Mesendoderm (in vitro differentiated cells): ENCODE measurements around the gene PROZ.

Experiments
- DNase-seq: peaks from one replicate; pipeline ENCODE4 v3.0.0; 2013
- H2AK5ac ChIP-seq: 2 replicates; pipeline ENCODE4 v1.6.1; 2013; ENCODE audit warnings: low read length, inconsistent platforms
- H2BK120ac ChIP-seq: 2 replicates; pipeline ENCODE4 v1.6.1; 2013; ENCODE audit warnings: low read depth, mild to moderate bottlenecking, low read length, moderate library complexity, mixed read lengths
- H2BK15ac ChIP-seq: replicated peaks from 2 replicates; pipeline ENCODE4 v1.6.1; 2013; ENCODE audit warnings: low read depth, mild to moderate bottlenecking, moderate library complexity
- H2BK5ac ChIP-seq: 2 replicates; pipeline ENCODE4 v1.6.1; 2013; ENCODE audit warnings: low read length, inconsistent platforms
- H3K18ac ChIP-seq: 2 replicates; pipeline ENCODE4 v1.6.1; 2013; ENCODE audit warnings: mild to moderate bottlenecking, low read length, mixed read lengths
- H3K23ac ChIP-seq: one replicate; pipeline ENCODE4 v1.6.1; 2013; ENCODE audit warnings: low read length
- H3K27ac ChIP-seq: 2 replicates; pipeline ENCODE4 v1.5.1; 2013; ENCODE audit warnings: low read depth, mild to moderate bottlenecking, inconsistent platforms, low read length, moderate library complexity
- H3K27me3 ChIP-seq: 2 replicates; pipeline ENCODE4 v1.6.1; 2013; ENCODE audit warnings: low read length, control low read depth, mild to moderate bottlenecking, inconsistent platforms; ENCODE audit not compliant: insufficient read depth, poor library complexity
- H3K36me3 ChIP-seq: 2 replicates; pipeline ENCODE4 v1.6.1; 2013; ENCODE audit warnings: low read length, inconsistent platforms; ENCODE audit not compliant: control insufficient read depth, insufficient read depth
- H3K4ac ChIP-seq: one replicate; pipeline ENCODE4 v1.6.1; 2013; ENCODE audit warnings: low read depth, mild to moderate bottlenecking, low read length, moderate library complexity
- H3K4me1 ChIP-seq: 2 replicates; pipeline ENCODE4 v1.6.1; 2013; ENCODE audit warnings: low read depth, low read length, inconsistent platforms; ENCODE audit not compliant: control insufficient read depth
- H3K4me2 ChIP-seq: 2 replicates; pipeline ENCODE4 v1.6.1; 2013; ENCODE audit warnings: low read length
- H3K4me3 ChIP-seq: 2 replicates; pipeline ENCODE4 v1.5.1; 2013; ENCODE audit warnings: mild to moderate bottlenecking, low read length
- H3K56ac ChIP-seq: one replicate; pipeline ENCODE4 v1.6.1; 2013; ENCODE audit warnings: low read length
- H3K79me1 ChIP-seq: 2 replicates; pipeline ENCODE4 v1.6.1; 2013; ENCODE audit warnings: low read length, inconsistent platforms
- H3K79me2 ChIP-seq: 2 replicates; pipeline ENCODE4 v1.6.1; 2013; ENCODE audit warnings: mild to moderate bottlenecking, low read length; ENCODE audit not compliant: control insufficient read depth, insufficient read depth
- H3K9ac ChIP-seq: 2 replicates; pipeline ENCODE4 v1.6.1; 2013; ENCODE audit warnings: low read length, inconsistent platforms
- H4K5ac ChIP-seq: one replicate; pipeline ENCODE4 v1.6.1; 2013; ENCODE audit warnings: low read length
- H4K8ac ChIP-seq: one replicate; pipeline ENCODE4 v1.6.1; 2013; ENCODE audit warnings: low read depth, mild to moderate bottlenecking, control low read depth, low read length, moderate library complexity
- WGBS: extraction: QIAGEN DNeasy Blood & Tissue Kit; methylation state at CpG from one replicate; pipeline ENCODE4 v1.1.7; 2013; ENCODE audit warnings: low lambda C conversion rate, missing lambda C conversion rate; ENCODE audit not compliant: insufficient coverage; ENCODE audit errors: extremely low coverage; 5-methylcytosine and 5-hydroxymethylcytosine counted together

The PROZ gene

DNA sequence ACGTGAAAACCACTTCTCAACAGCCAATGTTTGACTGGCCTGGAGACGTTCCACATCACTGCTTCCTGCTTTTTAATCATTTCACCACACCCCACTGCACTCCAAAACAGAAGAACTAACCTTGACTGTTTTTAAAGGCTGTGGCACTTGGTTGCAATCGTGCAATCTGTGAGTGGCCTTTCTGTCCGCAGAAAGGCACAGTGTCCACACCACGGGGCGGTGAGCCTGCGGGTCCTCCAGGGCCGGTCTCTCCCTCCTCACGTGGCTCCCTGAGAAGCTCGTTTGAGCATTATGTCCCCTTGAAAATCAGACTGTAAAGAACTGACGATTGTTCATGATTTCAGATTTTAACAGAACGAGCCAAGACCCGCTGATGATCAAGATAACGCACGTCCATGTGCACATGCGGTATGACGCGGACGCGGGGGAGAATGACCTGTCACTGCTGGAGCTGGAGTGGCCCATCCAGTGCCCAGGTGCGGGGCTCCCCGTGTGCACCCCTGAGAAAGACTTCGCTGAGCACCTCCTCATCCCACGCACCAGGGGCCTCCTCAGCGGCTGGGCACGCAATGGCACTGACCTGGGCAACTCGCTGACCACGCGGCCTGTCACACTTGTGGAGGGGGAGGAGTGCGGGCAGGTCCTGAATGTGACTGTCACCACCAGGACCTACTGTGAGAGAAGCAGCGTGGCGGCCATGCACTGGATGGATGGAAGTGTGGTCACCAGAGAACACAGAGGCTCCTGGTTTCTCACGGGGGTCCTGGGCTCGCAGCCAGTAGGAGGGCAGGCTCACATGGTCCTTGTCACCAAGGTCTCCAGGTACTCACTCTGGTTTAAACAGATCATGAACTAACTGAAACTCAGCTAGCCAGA is 13.0 kb downstream of the PROZ start:
- no CpG with 5 or more reads among the region's 34 CpGs for WGBS
- H3K27ac ChIP-seq: peak overlapping the region; percentile 29
- no peak overlapping the region for H2BK15ac ChIP-seq
- peaks cover 5% of the 10 kb centered on the region for H3K36me3 ChIP-seq
- H3K4me1 ChIP-seq: peaks cover 2% of the 10 kb centered on the region
- no peak overlapping the region for H3K4ac ChIP-seq
- H4K5ac ChIP-seq: no peak overlapping the region
- DNase-seq: no peak
- H3K27me3 ChIP-seq: no peaks in the 10 kb centered on the region
- H3K4me3 ChIP-seq: no peak overlapping the region
- H3K18ac ChIP-seq: no peak overlapping the region
- no peak overlapping the region for H2AK5ac ChIP-seq
- no peaks in the 10 kb centered on the region for H3K79me2 ChIP-seq
- H2BK120ac ChIP-seq: no peak overlapping the region
- H3K9ac ChIP-seq: no peak overlapping the region
- H4K8ac ChIP-seq: no peak overlapping the region
- no peak overlapping the region for H2BK5ac ChIP-seq
- H3K23ac ChIP-seq: no peak overlapping the region
- no peaks in the 10 kb centered on the region for H3K79me1 ChIP-seq
- no peak overlapping the region for H3K4me2 ChIP-seq
- H3K56ac ChIP-seq: peak overlapping the region; percentile 58

GRCh38 chr13:113172419-113172926 is 14.0 kb downstream of the PROZ start:
- H3K4ac ChIP-seq: no peak overlapping the region
- H3K4me1 ChIP-seq: peaks cover 2% of the 10 kb centered on the region
- no peak overlapping the region for H3K4me3 ChIP-seq
- DNase-seq: no peak
- H3K79me2 ChIP-seq: no peaks in the 10 kb centered on the region
- WGBS: no CpG with 5 or more reads among the region's 13 CpGs
- no peaks in the 10 kb centered on the region for H3K27me3 ChIP-seq
- no peaks in the 10 kb centered on the region for H3K79me1 ChIP-seq
- no peak overlapping the region for H2AK5ac ChIP-seq
- H3K23ac ChIP-seq: no peak overlapping the region
- no peak overlapping the region for H2BK15ac ChIP-seq
- H3K27ac ChIP-seq: no peak overlapping the region
- H2BK5ac ChIP-seq: no peak overlapping the region
- no peak overlapping the region for H3K56ac ChIP-seq
- H3K36me3 ChIP-seq: peaks cover 6% of the 10 kb centered on the region
- no peak overlapping the region for H4K5ac ChIP-seq
- H3K18ac ChIP-seq: no peak overlapping the region
- no peak overlapping the region for H3K4me2 ChIP-seq
- no peak overlapping the region for H2BK120ac ChIP-seq
- H3K9ac ChIP-seq: no peak overlapping the region
- no peak overlapping the region for H4K8ac ChIP-seq

- no peak overlapping the region for H4K8ac ChIP-seq
- no peak overlapping the region for H3K4me3 ChIP-seq
- no peaks in the 10 kb centered on the region for H3K4me1 ChIP-seq
- H4K5ac ChIP-seq: no peak overlapping the region
- no peaks in the 10 kb centered on the region for H3K27me3 ChIP-seq
- no peak overlapping the region for H2AK5ac ChIP-seq
- no peak overlapping the region for H2BK5ac ChIP-seq
- no peaks in the 10 kb centered on the region for H3K79me2 ChIP-seq
- no CpG with 5 or more reads among the region's 5 CpGs for WGBS
- H3K79me1 ChIP-seq: no peaks in the 10 kb centered on the region
- H3K56ac ChIP-seq: no peak overlapping the region
- no peak overlapping the region for H3K27ac ChIP-seq
- no peak overlapping the region for H3K9ac ChIP-seq
- no peak overlapping the region for H2BK15ac ChIP-seq
- H3K18ac ChIP-seq: no peak overlapping the region
- H3K36me3 ChIP-seq: peaks cover 9% of the 10 kb centered on the region
- DNase-seq: no peak
- no peak overlapping the region for H2BK120ac ChIP-seq
- no peak overlapping the region for H3K23ac ChIP-seq
- H3K4ac ChIP-seq: no peak overlapping the region
- no peak overlapping the region for H3K4me2 ChIP-seq
Observed at GRCh38 chr13:113176280-113176679, 17.8 kb downstream of the PROZ start.

DNA sequence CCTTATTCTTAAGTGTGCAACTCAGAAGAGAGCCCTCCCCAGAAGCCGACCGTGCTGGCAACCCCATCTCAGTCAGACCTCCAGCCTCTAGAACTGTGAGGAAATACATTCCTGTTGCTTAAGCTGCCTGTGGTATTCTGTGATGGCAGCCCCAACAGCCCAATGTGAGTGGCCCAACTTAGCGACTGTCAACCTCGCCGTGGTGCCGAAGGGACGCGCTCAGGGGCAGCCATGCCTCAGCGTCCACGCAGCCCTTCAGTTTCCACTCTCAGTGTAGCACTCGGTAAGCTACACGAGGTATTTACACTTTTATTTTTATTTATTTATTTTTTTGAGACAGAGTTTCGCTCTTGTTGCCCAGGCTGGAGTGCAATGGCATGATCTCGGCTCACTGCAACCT is 18.4 kb downstream of the PROZ start:
- H2BK5ac ChIP-seq: no peak overlapping the region
- no peak overlapping the region for H3K56ac ChIP-seq
- H3K4ac ChIP-seq: no peak overlapping the region
- WGBS: no CpG with 5 or more reads among the region's 14 CpGs
- H2AK5ac ChIP-seq: no peak overlapping the region
- no peak overlapping the region for H3K18ac ChIP-seq
- H3K4me1 ChIP-seq: no peaks in the 10 kb centered on the region
- no peaks in the 10 kb centered on the region for H3K27me3 ChIP-seq
- H4K8ac ChIP-seq: no peak overlapping the region
- H3K9ac ChIP-seq: no peak overlapping the region
- H3K79me2 ChIP-seq: no peaks in the 10 kb centered on the region
- no peak overlapping the region for H4K5ac ChIP-seq
- H3K79me1 ChIP-seq: no peaks in the 10 kb centered on the region
- no peak for DNase-seq
- H2BK15ac ChIP-seq: no peak overlapping the region
- no peak overlapping the region for H3K4me3 ChIP-seq
- H3K27ac ChIP-seq: no peak overlapping the region
- H2BK120ac ChIP-seq: no peak overlapping the region
- no peak overlapping the region for H3K4me2 ChIP-seq
- H3K23ac ChIP-seq: no peak overlapping the region
- peaks cover 7% of the 10 kb centered on the region for H3K36me3 ChIP-seq

DNA sequence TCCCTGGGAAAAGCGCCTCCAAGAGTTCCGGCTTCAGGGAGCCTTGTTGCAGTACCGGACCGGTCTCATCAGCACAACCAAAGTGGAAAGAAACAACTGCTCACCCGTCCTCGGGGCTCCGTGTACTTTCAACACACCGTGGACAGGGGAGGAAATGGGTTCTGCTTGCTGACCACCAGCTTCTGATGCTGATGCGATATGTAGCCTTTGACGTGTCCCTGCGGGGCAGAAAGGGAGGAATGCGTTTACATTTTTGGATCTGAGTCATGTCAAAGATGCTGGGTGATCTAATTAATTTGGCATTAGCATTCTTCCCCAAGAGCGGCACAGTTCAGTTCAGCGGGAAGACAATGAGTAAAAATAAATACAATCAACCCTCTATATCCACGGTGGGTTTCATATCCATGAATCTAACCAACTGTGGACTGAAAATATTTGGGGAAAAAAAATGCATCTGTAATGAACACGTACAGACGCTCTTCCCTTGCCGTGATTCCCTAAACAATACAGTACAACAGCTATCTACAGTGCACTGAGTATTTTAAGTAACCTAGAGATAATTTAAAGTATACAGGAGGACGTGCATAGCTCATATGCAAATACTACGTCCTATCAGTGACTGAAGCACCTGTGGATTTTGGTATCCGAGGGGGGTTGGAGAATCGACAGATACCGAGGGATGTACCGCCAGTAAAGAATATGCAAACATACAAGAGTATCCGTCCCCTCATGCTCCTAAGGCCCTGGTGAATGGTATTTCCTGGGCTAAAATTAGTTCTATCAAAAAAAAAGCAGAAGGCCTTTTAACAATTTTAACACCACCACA is 19.8 kb downstream of the PROZ start:
- DNase-seq: peak; percentile 56
- no peaks in the 10 kb centered on the region for H3K27me3 ChIP-seq
- H3K4me1 ChIP-seq: no peaks in the 10 kb centered on the region
- no peaks in the 10 kb centered on the region for H3K79me1 ChIP-seq
- H2BK15ac ChIP-seq: no peak overlapping the region
- no CpG with 5 or more reads among the region's 25 CpGs for WGBS
- H4K5ac ChIP-seq: no peak overlapping the region
- no peak overlapping the region for H2AK5ac ChIP-seq
- peaks cover 8% of the 10 kb centered on the region for H3K36me3 ChIP-seq
- H2BK120ac ChIP-seq: no peak overlapping the region
- no peak overlapping the region for H3K9ac ChIP-seq
- no peak overlapping the region for H4K8ac ChIP-seq
- peak overlapping the region; percentile 79 for H3K27ac ChIP-seq
- no peak overlapping the region for H3K4me2 ChIP-seq
- no peak overlapping the region for H3K56ac ChIP-seq
- no peak overlapping the region for H3K23ac ChIP-seq
- H3K79me2 ChIP-seq: no peaks in the 10 kb centered on the region
- H3K4ac ChIP-seq: no peak overlapping the region
- no peak overlapping the region for H2BK5ac ChIP-seq
- H3K18ac ChIP-seq: no peak overlapping the region
- H3K4me3 ChIP-seq: no peak overlapping the region
